Neural progenitor cell (in vitro differentiated cells): ENCODE data around the gene DCTN2.

ENCODE experiments used
- CTCF ChIP-seq: fragments of 200-600 bp; sonication (generic); IDR thresholded peaks from 2 replicates; pipeline ENCODE4 v1.5.1; 2017; ENCODE audit warnings: antibody characterized with exemption, mild to moderate bottlenecking
- EZH2 ChIP-seq: fragments of 200-600 bp; sonication (generic); IDR thresholded peaks from 2 replicates; pipeline ENCODE4 v1.6.1; 2017; ENCODE audit warnings: antibody characterized with exemption, mild to moderate bottlenecking, moderate library complexity
- EZH2phosphoT487 ChIP-seq: fragments of 200-600 bp; sonication (generic); IDR thresholded peaks from 2 replicates; pipeline ENCODE4 v1.6.1; 2017; ENCODE audit warnings: antibody characterized with exemption

- TF ChIP-seq CTCF (no peak), EZH2phosphoT487 (no peak), EZH2 (no peak)
Observed at GRCh38 chr12:57576613-57577160, 29.7 kb upstream of the DCTN2 start.
